K562 (cell line): ENCODE measurements around the gene SLC15A1. TPM values are rescaled to one million over a fixed set of nuclear protein-coding genes. Genes with fewer than 3 reads are reported as not detected.

Experiments
- ATAC-seq: fragments of 200-7000 bp; cut with Tn5 transposase; 3 replicates; pipeline ENCODE4 v1.9.1; 2020; ENCODE audit warnings: moderate library complexity
- BruUV-seq: library from RNA; stranded (reverse); fragments of 400-500 nt; replicated peaks from 2 replicates; lab custom pipeline; 2021; lab: Mats Ljungman, UMichigan
- CTCF ChIA-PET: fragments of 300-600 bp; formaldehyde crosslinking; extraction: SDS; loops from one replicate; lab custom pipeline; 2021; ENCODE audit warnings: low intra/inter-chr PET ratio; lab: Yijun Ruan, JAX
- POLR2A ChIA-PET: fragments of 300-600, 350-650 bp; sonication (Branson Sonifier 250); formaldehyde crosslinking; extraction: SDS; loops from one replicate; lab custom pipeline; 2021; ENCODE audit warnings: antibody characterized with exemption, inconsistent platforms; lab: Yijun Ruan, JAX
- DNase-seq, 4 experiments: peaks; one replicate each; pipeline versions ENCODE4 v3.0.0 to v3.0.0-alpha.2; 2011 to 2018; ENCODE audit warnings: low spot score in 3 of 4, mixed read lengths in 3 of 4; ENCODE audit errors: extremely low read depth in 1 of 4
- FAIRE-seq: peaks from 2 replicates; lab custom pipeline; 2011; peaks lifted over from hg19 to GRCh38; lab: Jason Lieb, UNC
- H2AFZ ChIP-seq: 2 replicates; pipeline ENCODE4 v1.6.0; 2011; ENCODE audit warnings: low read depth, low read length, control low read depth, inconsistent platforms
- H3K27ac ChIP-seq: fragments of 200-600 bp; 3 replicates; pipeline ENCODE4 v1.8.0; 2011; ENCODE audit warnings: low read depth, mild to moderate bottlenecking, control low read depth, inconsistent platforms, low read length, moderate library complexity, mixed read lengths; ENCODE audit errors: extremely low read depth
- H3K27me3 ChIP-seq, 2 experiments: fragments of 300-600 bp in 1 of 2; 2 replicates in 1 of 2; 3 replicates in 1 of 2; pipeline versions ENCODE4 v1.6.0 to v1.8.0; 2011; ENCODE audit warnings: inconsistent platforms in 2 of 2, low read length in 2 of 2, mild to moderate bottlenecking in 1 of 2, mixed read lengths in 1 of 2, moderate library complexity in 1 of 2; ENCODE audit not compliant: control insufficient read depth in 2 of 2, insufficient read depth in 2 of 2
- H3K36me3 ChIP-seq: fragments of 300-600 bp; 3 replicates; pipeline ENCODE4 v1.8.0; 2011; ENCODE audit warnings: mild to moderate bottlenecking, low read length, inconsistent platforms; ENCODE audit not compliant: control insufficient read depth, insufficient read depth
- H3K4me1 ChIP-seq, 2 experiments: fragments of 200-600 bp in 1 of 2; replicated peaks in 1 of 2; 2 replicates in 1 of 2; 3 replicates in 1 of 2; pipeline versions ENCODE4 v1.5.1 to v1.8.0; 2011; ENCODE audit warnings: inconsistent platforms in 2 of 2, low read length in 2 of 2, mild to moderate bottlenecking in 1 of 2, mixed read lengths in 1 of 2, moderate library complexity in 1 of 2; ENCODE audit not compliant: control insufficient read depth in 2 of 2, insufficient read depth in 2 of 2
- H3K4me2 ChIP-seq: 2 replicates; pipeline ENCODE4 v1.6.1; 2011; ENCODE audit warnings: low read length, control low read depth, inconsistent platforms, mixed read lengths; ENCODE audit not compliant: insufficient read depth
- H3K4me3 ChIP-seq: fragments of 200-600 bp; sonication (generic), shearing (Covaris generic); 2 replicates; pipeline ENCODE4 v1.5.1; 2016; ENCODE audit warnings: control low read depth, inconsistent platforms
- H3K79me2 ChIP-seq: fragments of 200-600 bp; 3 replicates; pipeline ENCODE4 v1.8.0; 2011; ENCODE audit warnings: low read length, inconsistent platforms; ENCODE audit not compliant: control insufficient read depth, insufficient read depth
- H3K9ac ChIP-seq, 2 experiments: 2 replicates each; pipeline versions ENCODE4 v1.6.0 to v1.6.1; 2011; ENCODE audit warnings: low read depth in 2 of 2, low read length in 2 of 2, control low read depth in 1 of 2, inconsistent platforms in 1 of 2, mild to moderate bottlenecking in 1 of 2, mixed read lengths in 1 of 2; ENCODE audit not compliant: insufficient read depth in 1 of 2
- H3K9me1 ChIP-seq: one replicate; pipeline ENCODE4 v1.6.0; 2011; ENCODE audit warnings: inconsistent platforms, mild to moderate bottlenecking, low read length, moderate library complexity; ENCODE audit not compliant: control insufficient read depth, insufficient read depth
- H3K9me3 ChIP-seq: replicated peaks from 2 replicates; pipeline ENCODE4 v1.5.1; 2011; ENCODE audit warnings: low read depth, low read length, inconsistent platforms; ENCODE audit not compliant: control insufficient read depth, insufficient read depth
- H4K20me1 ChIP-seq: replicated peaks from 2 replicates; pipeline ENCODE4 v1.6.1; 2011; ENCODE audit warnings: low read length, inconsistent platforms, mixed read lengths; ENCODE audit not compliant: control insufficient read depth, insufficient read depth
- KAT2B ChIP-seq: IDR thresholded peaks from one replicate; pipeline ENCODE4 v1.6.1; 2012; ENCODE audit warnings: low read depth, mild to moderate bottlenecking, control low read depth, inconsistent platforms, low read length, moderate library complexity
- KLF16 ChIP-seq: IDR thresholded peaks from 2 replicates; pipeline ENCODE4 v1.6.1; 2016; ENCODE audit warnings: antibody characterized with exemption
- RBM17 ChIP-seq: fragments of 200-400 bp; formaldehyde crosslinking; IDR thresholded peaks from 2 replicates; pipeline ENCODE4 v1.6.1; 2017; ENCODE audit warnings: low read depth, mild to moderate bottlenecking, low read length, borderline replicate concordance
- SMARCA4 ChIP-seq: fragments of 450-650 bp; IDR thresholded peaks from 2 replicates; pipeline ENCODE4 v1.6.1; 2016
- ZNF408 ChIP-seq: fragments of 250-450 bp; sonication (Bioruptor Pico); IDR thresholded peaks from 2 replicates; pipeline ENCODE4 v1.4.0; 2020; ENCODE audit warnings: low read depth, mild to moderate bottlenecking, moderate library complexity
- WGBS: fragments of 100-300 bp; shearing (Covaris generic); methylation state at CpG from one replicate; pipeline ENCODE4 v1.1.6; 2016; ENCODE audit warnings: low coverage, mixed read lengths; ENCODE audit not compliant: insufficient coverage; ENCODE audit errors: missing lambda C conversion rate; 5-methylcytosine and 5-hydroxymethylcytosine counted together
- in situ Hi-C: fragments of 300-500 bp; cut with MboI; formaldehyde crosslinking; loops from 4 replicates; pipeline ENCODE4 v1.15.0; 2018; ENCODE audit warnings: inconsistent platforms, mixed read lengths
- intact Hi-C: fragments of 100-400 bp; cut with micrococcal nuclease; formaldehyde crosslinking; loops from 2 replicates; pipeline ENCODE4 v1.14.2; 2022
- polyA plus RNA-seq, 8 experiments: library from polyadenylated mRNA; depleted of rRNA in 4 of 8; stranded (reverse) in 5 of 8; unstranded in 3 of 8; fragments of >200 nt; fragmentation: Nextera tagmentation in 2 of 8; fragmentation: Illumina TruSeq in 1 of 8; extraction: Ambion mirVana in 2 of 8; extraction: Trizol in 1 of 8; gene quantifications; 2 replicates each; pipeline versions ENCODE4 v1.2.1 to v1.2.3, GENCODE V29; 2011 to 2014; ENCODE audit warnings: inconsistent platforms in 1 of 8, missing spikeins in 1 of 8
- total RNA-seq, 7 experiments: library from RNA; depleted of rRNA in 6 of 7; stranded (reverse); fragments of >200 nt in 6 of 7; fragmentation: Illumina TruSeq in 2 of 7; extraction: Trizol in 2 of 7; gene quantifications; 2 replicates each; pipeline versions ENCODE4 v1.2.1 to v1.2.3, GENCODE V29; 2011 to 2021; ENCODE audit warnings: low replicate concordance in 1 of 7
- TF ChIP-seq, protein P1 (sequence below): fragments of 250-450 bp; sonication (Bioruptor Pico); IDR thresholded peaks from 2 replicates; pipeline ENCODE4 v1.9.0; 2021; ENCODE audit warnings: mild to moderate bottlenecking, inconsistent platforms

The SLC15A1 gene
- total and polyA plus RNA-seq, 9 of the 15 experiments (the other 6 are each of a cell fraction or from before 2014, with no cell fraction given): not detected

DNA sequence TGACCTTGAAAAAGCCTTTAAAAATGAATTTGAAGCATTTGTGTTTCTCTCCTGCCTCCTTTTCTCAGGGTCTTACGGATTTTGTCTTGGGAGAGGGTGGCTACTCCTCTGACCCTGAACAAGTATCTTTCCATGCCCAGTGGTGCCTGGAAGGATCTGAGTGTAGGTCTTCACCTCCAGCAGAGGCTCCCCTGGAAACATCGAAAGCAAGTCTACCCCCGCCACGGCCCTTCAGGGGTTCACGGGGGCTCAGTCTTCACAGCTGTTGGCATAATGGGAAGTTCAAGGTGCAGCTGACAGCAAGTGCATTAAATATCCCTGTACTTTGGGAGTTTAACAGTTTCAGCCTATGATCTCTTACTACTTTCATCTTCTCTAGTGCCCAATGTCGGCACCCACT, 42.7 kb upstream of the SLC15A1 start:
- Histone ChIP-seq H3K79me2 (no peaks in the 10 kb centered on the region), H3K9me3 (no peaks in the 10 kb centered on the region), H3K4me1 (peaks cover 4 to 14% of the 10 kb centered on the region in 2 experiments; a peak in 4 of 5 replicates), H2AFZ (no peak overlapping the region), H3K36me3 (peaks cover 39% of the 10 kb centered on the region; the same call in 2 of the 3 replicates), H3K27ac (no peak overlapping the region), H3K27me3 (no peaks in the 10 kb centered on the region), H3K4me2 (no peak overlapping the region), H3K9me1 (no peaks in the 10 kb centered on the region), H3K9ac (no peak overlapping the region), H4K20me1 (no peaks in the 10 kb centered on the region), H3K4me3 (no peak overlapping the region)
- ChIA-PET CTCF (no interaction called here), POLR2A (no interaction called here)
- 98% methylated on average over 6 of the region's 6 CpGs for WGBS
- TF ChIP-seq ZNF408 (no peak), SMARCA4 (no peak), KAT2B (no peak), RBM17 (no peak), KLF16 (no peak)
- TF ChIP-seq, protein P1, sequence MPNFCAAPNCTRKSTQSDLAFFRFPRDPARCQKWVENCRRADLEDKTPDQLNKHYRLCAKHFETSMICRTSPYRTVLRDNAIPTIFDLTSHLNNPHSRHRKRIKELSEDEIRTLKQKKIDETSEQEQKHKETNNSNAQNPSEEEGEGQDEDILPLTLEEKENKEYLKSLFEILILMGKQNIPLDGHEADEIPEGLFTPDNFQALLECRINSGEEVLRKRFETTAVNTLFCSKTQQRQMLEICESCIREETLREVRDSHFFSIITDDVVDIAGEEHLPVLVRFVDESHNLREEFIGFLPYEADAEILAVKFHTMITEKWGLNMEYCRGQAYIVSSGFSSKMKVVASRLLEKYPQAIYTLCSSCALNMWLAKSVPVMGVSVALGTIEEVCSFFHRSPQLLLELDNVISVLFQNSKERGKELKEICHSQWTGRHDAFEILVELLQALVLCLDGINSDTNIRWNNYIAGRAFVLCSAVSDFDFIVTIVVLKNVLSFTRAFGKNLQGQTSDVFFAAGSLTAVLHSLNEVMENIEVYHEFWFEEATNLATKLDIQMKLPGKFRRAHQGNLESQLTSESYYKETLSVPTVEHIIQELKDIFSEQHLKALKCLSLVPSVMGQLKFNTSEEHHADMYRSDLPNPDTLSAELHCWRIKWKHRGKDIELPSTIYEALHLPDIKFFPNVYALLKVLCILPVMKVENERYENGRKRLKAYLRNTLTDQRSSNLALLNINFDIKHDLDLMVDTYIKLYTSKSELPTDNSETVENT (CRISPR knock-in tag): no peak
- in situ Hi-C loops (no loop called here), intact Hi-C loops (no loop called here)
- FAIRE-seq: no peak
- no peak for ATAC-seq
- BruUV-seq: no TSS peak
- no peak for DNase-seq
